ENCODE data around the gene TDO2. TPM values are rescaled to one million over a fixed set of nuclear protein-coding genes. Genes with fewer than 3 reads are reported as not detected.
"Not testable (repeated sequence)": the region's sequence is repeated elsewhere in the genome, so short reads cannot be mapped to it uniquely, and the experiment has no call there.

TDO2 gene
- total RNA-seq, 1 donor from 2014 or later, result not detected

GRCh38 chr4:155930330-155930729 is 26.8 kb downstream of the TDO2 start:
- Mint-ChIP-seq H3K4me1 (ENCODE audit: unreplicated experiment) (no peaks in the 10 kb centered on the region), H3K4me3 (ENCODE audit: unreplicated experiment) (no peak overlapping the region), H3K36me3 (ENCODE audit: unreplicated experiment) (no peaks in the 10 kb centered on the region), H3K9me3 (ENCODE audit: unreplicated experiment) (peaks cover 16% of the 10 kb centered on the region), H3K27me3 (ENCODE audit: unreplicated experiment) (no peaks in the 10 kb centered on the region), H3K27ac (ENCODE audit: unreplicated experiment) (no peak overlapping the region)
- no peak for DNase-seq (ENCODE audit: extremely low spot score, unreplicated experiment)
- TF ChIP-seq CTCF (IDR thresholded peaks at IDR 0.05), result no peak

GRCh38 chr4:155931634-155932033 is 28.1 kb downstream of the TDO2 start:
- H3K27me3 Mint-ChIP-seq (ENCODE audit: unreplicated experiment), result no peaks in the 10 kb centered on the region
- no peaks in the 10 kb centered on the region for H3K36me3 Mint-ChIP-seq (ENCODE audit: unreplicated experiment)
- no peak overlapping the region for H3K27ac Mint-ChIP-seq (ENCODE audit: unreplicated experiment)
- H3K9me3 Mint-ChIP-seq (ENCODE audit: unreplicated experiment), result peaks cover 16% of the 10 kb centered on the region
- H3K4me1 Mint-ChIP-seq (ENCODE audit: unreplicated experiment), result no peaks in the 10 kb centered on the region
- DNase-seq (ENCODE audit: extremely low spot score, unreplicated experiment), result no peak
- H3K4me3 Mint-ChIP-seq (ENCODE audit: unreplicated experiment), result no peak overlapping the region
- TF ChIP-seq CTCF (IDR thresholded peaks at IDR 0.05), result no peak

GRCh38 chr4:155934634-155935033 is 31.1 kb downstream of the TDO2 start:
- H3K4me3 Mint-ChIP-seq (ENCODE audit: unreplicated experiment); H3K27ac Mint-ChIP-seq (ENCODE audit: unreplicated experiment); H3K36me3 Mint-ChIP-seq (ENCODE audit: unreplicated experiment); H3K27me3 Mint-ChIP-seq (ENCODE audit: unreplicated experiment); DNase-seq (ENCODE audit: extremely low spot score, unreplicated experiment); H3K4me1 Mint-ChIP-seq (ENCODE audit: unreplicated experiment): not testable (repeated sequence)
- H3K9me3 Mint-ChIP-seq (ENCODE audit: unreplicated experiment), result peaks cover 16% of the 10 kb centered on the region

- Mint-ChIP-seq H3K4me1 (ENCODE audit: unreplicated experiment) (no peaks in the 10 kb centered on the region), H3K4me3 (ENCODE audit: unreplicated experiment) (no peak overlapping the region), H3K9me3 (ENCODE audit: unreplicated experiment) (peaks cover 11% of the 10 kb centered on the region), H3K36me3 (ENCODE audit: unreplicated experiment) (no peaks in the 10 kb centered on the region), H3K27ac (ENCODE audit: unreplicated experiment) (no peak overlapping the region), H3K27me3 (ENCODE audit: unreplicated experiment) (no peaks in the 10 kb centered on the region)
- no peak for TF ChIP-seq CTCF (IDR thresholded peaks at IDR 0.05)
- DNase-seq (ENCODE audit: extremely low spot score, unreplicated experiment), result no peak
These were observed 32.0 kb downstream of the TDO2 start for GRCh38 chr4:155935389-155935986.

- no peaks in the 10 kb centered on the region for H3K36me3 Mint-ChIP-seq (ENCODE audit: unreplicated experiment)
- no peak for TF ChIP-seq CTCF (IDR thresholded peaks at IDR 0.05)
These were observed 37.7 kb downstream of the TDO2 start for GRCh38 chr4:155941085-155941790.

More at GRCh38 chr4:155941085-155941790, 37.7 kb downstream of the TDO2 start:
- no peak overlapping the region for H3K4me3 Mint-ChIP-seq (ENCODE audit: unreplicated experiment)
- no peaks in the 10 kb centered on the region for H3K9me3 Mint-ChIP-seq (ENCODE audit: unreplicated experiment)
- no peaks in the 10 kb centered on the region for H3K27me3 Mint-ChIP-seq (ENCODE audit: unreplicated experiment)
- H3K27ac Mint-ChIP-seq (ENCODE audit: unreplicated experiment), result no peak overlapping the region
- no peaks in the 10 kb centered on the region for H3K4me1 Mint-ChIP-seq (ENCODE audit: unreplicated experiment)
- no peak for DNase-seq (ENCODE audit: extremely low spot score, unreplicated experiment)
